UCSD-AML1 (cell line): ENCODE measurements around the gene RANBP2.

Experiments used
- DNase-seq: peaks from one replicate; lab custom pipeline; 2025; ENCODE audit not compliant: unreplicated experiment; lab: John Stamatoyannopoulos, UW

Gene RANBP2

GRCh38 chr2:108776475-108776874 is 57.2 kb downstream of the RANBP2 start:
- DNase-seq, result no peak

- DNase-seq, result no peak
Observed at GRCh38 chr2:108778857-108779256, 59.6 kb downstream of the RANBP2 start.

GRCh38 chr2:108786008-108786353 is 66.7 kb downstream of the RANBP2 start:
- no peak for DNase-seq

- DNase-seq, result peak; percentile 93
Observed at GRCh38 chr2:108786354-108787215, 67.3 kb downstream of the RANBP2 start, which contains the start of gene CCDC138. TSS of gene CCDC138 (plus strand) at chr2:108786771. CDS start at chr2:108786823, 52 bp downstream.

GRCh38 chr2:108787216-108787541 is 67.9 kb downstream of the RANBP2 start:
- no peak for DNase-seq

GRCh38 chr2:108803045-108803736 is 83.9 kb downstream of the RANBP2 start:
- DNase-seq, result no peak

GRCh38 chr2:108805032-108805431 is 85.8 kb downstream of the RANBP2 start:
- no peak for DNase-seq

GRCh38 chr2:108805782-108806181 is 86.5 kb downstream of the RANBP2 start:
- no peak for DNase-seq

GRCh38 chr2:108806371-108807113 is 87.3 kb downstream of the RANBP2 start:
- no peak for DNase-seq

- DNase-seq, result no peak
Observed at GRCh38 chr2:108809936-108810335, 90.7 kb downstream of the RANBP2 start.

- DNase-seq, result no peak
Observed at GRCh38 chr2:108810993-108811957, 92.0 kb downstream of the RANBP2 start.

GRCh38 chr2:108813732-108814131 is 94.5 kb downstream of the RANBP2 start:
- no peak for DNase-seq

GRCh38 chr2:108820482-108820881 is 101.2 kb downstream of the RANBP2 start:
- DNase-seq, result no peak

GRCh38 chr2:108823286-108823685 is 104.0 kb downstream of the RANBP2 start:
- DNase-seq, result no peak

- no peak for DNase-seq
Observed at GRCh38 chr2:108824316-108825070, 105.2 kb downstream of the RANBP2 start.

- no peak for DNase-seq
Observed at GRCh38 chr2:108825254-108825653, 106.0 kb downstream of the RANBP2 start.

GRCh38 chr2:108825736-108826135 is 106.5 kb downstream of the RANBP2 start:
- no peak for DNase-seq

GRCh38 chr2:108829578-108830310 is 110.5 kb downstream of the RANBP2 start:
- no peak for DNase-seq

GRCh38 chr2:108833219-108833618 is 113.9 kb downstream of the RANBP2 start:
- DNase-seq, result no peak
